ENCODE results near the gene MED31.

MED31 gene

GRCh38 chr17:6638046-6638908 lies 13.1 kb downstream of the MED31 start:
- TF ChIP-seq, protein P1, sequence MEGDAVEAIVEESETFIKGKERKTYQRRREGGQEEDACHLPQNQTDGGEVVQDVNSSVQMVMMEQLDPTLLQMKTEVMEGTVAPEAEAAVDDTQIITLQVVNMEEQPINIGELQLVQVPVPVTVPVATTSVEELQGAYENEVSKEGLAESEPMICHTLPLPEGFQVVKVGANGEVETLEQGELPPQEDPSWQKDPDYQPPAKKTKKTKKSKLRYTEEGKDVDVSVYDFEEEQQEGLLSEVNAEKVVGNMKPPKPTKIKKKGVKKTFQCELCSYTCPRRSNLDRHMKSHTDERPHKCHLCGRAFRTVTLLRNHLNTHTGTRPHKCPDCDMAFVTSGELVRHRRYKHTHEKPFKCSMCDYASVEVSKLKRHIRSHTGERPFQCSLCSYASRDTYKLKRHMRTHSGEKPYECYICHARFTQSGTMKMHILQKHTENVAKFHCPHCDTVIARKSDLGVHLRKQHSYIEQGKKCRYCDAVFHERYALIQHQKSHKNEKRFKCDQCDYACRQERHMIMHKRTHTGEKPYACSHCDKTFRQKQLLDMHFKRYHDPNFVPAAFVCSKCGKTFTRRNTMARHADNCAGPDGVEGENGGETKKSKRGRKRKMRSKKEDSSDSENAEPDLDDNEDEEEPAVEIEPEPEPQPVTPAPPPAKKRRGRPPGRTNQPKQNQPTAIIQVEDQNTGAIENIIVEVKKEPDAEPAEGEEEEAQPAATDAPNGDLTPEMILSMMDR (IDR thresholded peaks at IDR 0.05; ENCODE audit: control insufficient read depth, insufficient read depth, low read depth, low read length, missing control alignments): no peak
- no peak overlapping the region; the same call in none of the 2 replicates for H3K4me3 ChIP-seq (ENCODE audit: control insufficient read depth, low read depth, low read length)
- no peak for DNase-seq (ENCODE audit: low read depth)

DNA sequence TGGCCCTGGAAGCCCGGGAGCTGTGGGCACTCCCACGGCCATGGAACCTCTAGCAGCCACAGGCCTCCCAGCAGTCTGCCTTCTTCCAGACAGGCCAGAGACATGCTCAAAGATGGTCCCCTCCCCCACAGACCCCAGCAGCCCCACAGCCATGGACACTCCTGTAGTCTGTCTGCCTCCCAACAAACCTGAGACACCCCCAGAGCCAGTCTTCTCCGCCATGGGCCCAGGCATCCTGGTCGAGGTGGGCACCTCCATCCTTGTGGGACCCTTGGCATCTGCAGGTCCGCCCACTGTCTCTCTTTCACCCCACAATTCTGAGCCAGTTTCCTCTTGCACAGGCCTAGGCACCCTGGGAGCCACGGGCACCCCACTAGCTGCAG lies 14.0 kb downstream of the MED31 start:
- H3K4me3 ChIP-seq (ENCODE audit: control insufficient read depth, low read depth, low read length): no peak overlapping the region
- no peak for DNase-seq (ENCODE audit: low read depth)
- TF ChIP-seq, protein P1 (IDR thresholded peaks at IDR 0.05; ENCODE audit: control insufficient read depth, insufficient read depth, low read depth, low read length, missing control alignments): no peak

GRCh38 chr17:6636616-6637457 lies 14.6 kb downstream of the MED31 start:
- H3K4me3 ChIP-seq (ENCODE audit: control insufficient read depth, low read depth, low read length): no peak overlapping the region
- DNase-seq (ENCODE audit: low read depth): no peak
- TF ChIP-seq, protein P1 (IDR thresholded peaks at IDR 0.05; ENCODE audit: control insufficient read depth, insufficient read depth, low read depth, low read length, missing control alignments): no peak

DNA sequence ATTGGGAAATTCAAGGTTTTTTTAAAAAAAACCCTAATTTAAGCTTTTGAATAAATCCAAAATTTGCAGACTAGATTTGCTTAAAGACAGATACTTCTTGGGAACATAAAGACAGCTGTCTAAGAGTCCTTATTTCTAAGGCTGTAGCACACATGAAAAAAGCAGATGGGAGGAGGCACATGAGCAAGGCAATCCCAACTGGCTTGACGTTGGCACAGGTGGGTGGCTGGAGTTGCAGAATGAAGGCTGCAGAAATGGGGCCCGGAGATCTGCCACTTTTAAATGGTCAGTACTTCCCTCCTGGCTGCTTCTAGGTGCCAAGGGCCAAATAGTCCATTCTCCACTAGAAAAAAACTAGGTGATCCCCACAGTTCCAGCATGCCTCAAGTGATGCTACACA lies 15.3 kb downstream of the MED31 start:
- no peak overlapping the region for H3K4me3 ChIP-seq (ENCODE audit: control insufficient read depth, low read depth, low read length)
- TF ChIP-seq, protein P1 (IDR thresholded peaks at IDR 0.05; ENCODE audit: control insufficient read depth, insufficient read depth, low read depth, low read length, missing control alignments): no peak
- DNase-seq (ENCODE audit: low read depth): no peak

DNA sequence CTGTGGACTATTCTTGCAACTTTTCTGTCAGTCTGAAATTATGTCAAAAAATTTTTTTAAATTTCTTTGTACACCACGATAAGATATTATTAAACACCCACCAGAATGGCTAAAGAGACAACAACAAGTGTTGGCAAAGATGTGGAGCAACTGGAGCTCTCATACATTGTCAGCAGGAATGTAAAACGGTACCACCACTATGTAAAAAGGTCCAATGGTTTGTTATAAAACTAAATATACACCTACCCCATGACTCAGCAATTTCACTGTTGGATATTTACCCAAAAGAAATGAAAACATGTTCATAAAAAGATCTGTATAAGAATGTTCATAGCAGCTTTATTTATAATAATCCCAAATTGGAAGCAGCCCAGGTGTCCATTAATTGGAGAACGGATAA lies 18.1 kb downstream of the MED31 start:
- no peak overlapping the region for H3K4me3 ChIP-seq (ENCODE audit: control insufficient read depth, low read depth, low read length)
- TF ChIP-seq, protein P1 (IDR thresholded peaks at IDR 0.05; ENCODE audit: control insufficient read depth, insufficient read depth, low read depth, low read length, missing control alignments): no peak
- no peak for DNase-seq (ENCODE audit: low read depth)

- DNase-seq (ENCODE audit: low read depth): no peak
- H3K4me3 ChIP-seq (ENCODE audit: control insufficient read depth, low read depth, low read length): no peak overlapping the region
- TF ChIP-seq, protein P1 (IDR thresholded peaks at IDR 0.05; ENCODE audit: control insufficient read depth, insufficient read depth, low read depth, low read length, missing control alignments): no peak
Measured at GRCh38 chr17:6632530-6632929, 18.9 kb downstream of the MED31 start.

Data from AG09309 (cell line).